ENCODE measurements around the gene MPC2. TPM values are rescaled to one million over a fixed set of nuclear protein-coding genes. Genes with fewer than 3 reads are reported as not detected.

The MPC2 gene
- total and polyA plus RNA-seq, 12 donors = 131 to 268 (median 222) TPM

DNA sequence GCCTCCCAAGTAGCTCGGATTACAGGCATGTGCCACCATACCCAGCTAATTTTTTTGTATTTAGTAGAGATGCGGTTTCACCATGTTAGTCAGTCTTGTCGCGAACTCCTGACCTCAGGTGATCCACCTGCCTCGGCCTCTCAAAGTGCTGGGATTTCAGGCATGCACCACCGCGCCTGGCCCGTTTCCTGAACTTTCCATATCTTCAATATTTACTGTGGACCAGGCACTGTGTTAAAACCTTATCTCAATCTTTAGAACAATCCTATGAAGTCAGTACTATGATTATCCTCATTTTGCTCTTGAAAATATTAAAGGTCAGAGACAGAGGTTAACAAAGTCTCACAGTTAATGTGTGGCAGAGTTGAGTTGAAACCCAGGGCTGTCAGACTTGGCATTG lies 21.3 kb downstream of the MPC2 start:
- Histone ChIP-seq H3K36me3 (peaks cover 0 to 58% (median 10%) of the 10 kb centered on the region in 9 donors), H3K27me3 (no peaks in the 10 kb centered on the region), H3K9me3 (no peaks in the 10 kb centered on the region), H3K4me3 (no peak overlapping the region), H3K4me1 (peaks cover 0 to 16% (median 6%) of the 10 kb centered on the region in 9 donors), H3K27ac (peak overlapping the region in 1 of 10 donors; percentile 49)
- TF ChIP-seq, protein P1, sequence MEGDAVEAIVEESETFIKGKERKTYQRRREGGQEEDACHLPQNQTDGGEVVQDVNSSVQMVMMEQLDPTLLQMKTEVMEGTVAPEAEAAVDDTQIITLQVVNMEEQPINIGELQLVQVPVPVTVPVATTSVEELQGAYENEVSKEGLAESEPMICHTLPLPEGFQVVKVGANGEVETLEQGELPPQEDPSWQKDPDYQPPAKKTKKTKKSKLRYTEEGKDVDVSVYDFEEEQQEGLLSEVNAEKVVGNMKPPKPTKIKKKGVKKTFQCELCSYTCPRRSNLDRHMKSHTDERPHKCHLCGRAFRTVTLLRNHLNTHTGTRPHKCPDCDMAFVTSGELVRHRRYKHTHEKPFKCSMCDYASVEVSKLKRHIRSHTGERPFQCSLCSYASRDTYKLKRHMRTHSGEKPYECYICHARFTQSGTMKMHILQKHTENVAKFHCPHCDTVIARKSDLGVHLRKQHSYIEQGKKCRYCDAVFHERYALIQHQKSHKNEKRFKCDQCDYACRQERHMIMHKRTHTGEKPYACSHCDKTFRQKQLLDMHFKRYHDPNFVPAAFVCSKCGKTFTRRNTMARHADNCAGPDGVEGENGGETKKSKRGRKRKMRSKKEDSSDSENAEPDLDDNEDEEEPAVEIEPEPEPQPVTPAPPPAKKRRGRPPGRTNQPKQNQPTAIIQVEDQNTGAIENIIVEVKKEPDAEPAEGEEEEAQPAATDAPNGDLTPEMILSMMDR (IDR thresholded peaks at IDR 0.05) = no peak
- intact Hi-C loops (cut with DNase I) = no loop called here
- DNase-seq (no peak), ATAC-seq (no peak)
- 95 to 97% methylated on average over 8 of the region's 8 CpGs for WGBS, 2 donors

DNA sequence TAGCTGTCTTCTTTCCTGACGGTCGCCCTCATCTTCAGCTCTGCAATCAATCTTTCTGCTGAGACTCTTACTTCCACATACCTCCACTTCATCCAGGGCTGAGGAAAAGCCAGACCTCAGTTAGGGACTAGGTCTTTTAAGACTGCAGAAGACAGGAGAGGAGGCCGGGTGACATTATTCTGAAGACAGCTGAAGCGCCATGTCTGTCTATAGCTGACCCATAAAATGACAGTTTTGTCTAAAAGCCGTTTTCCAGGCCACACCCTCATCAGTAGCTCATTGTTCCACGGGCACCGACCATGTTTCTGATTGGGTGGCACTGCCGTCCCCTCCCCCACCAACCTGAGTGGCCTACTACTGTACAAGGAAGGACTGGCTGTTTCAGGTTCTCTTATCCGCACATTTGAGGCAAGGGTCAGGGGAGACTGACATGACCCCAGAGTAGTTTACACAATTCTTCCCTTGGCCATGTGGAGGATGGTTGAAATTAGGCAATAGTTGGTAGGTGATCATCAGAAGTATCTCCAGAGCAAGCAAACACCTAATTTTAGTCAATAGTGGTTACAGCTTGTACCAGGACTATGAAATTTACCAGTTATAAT lies 22.9 kb downstream of the MPC2 start, which contains the start of gene ADCY10:
ADCY10 (minus strand) TSS at position 240 of the 602 bp plus-strand sequence. CDS start 8,994 bp downstream, outside the sequence.
- Histone ChIP-seq H3K27me3 (no peaks in the 10 kb centered on the region), H3K36me3 (peaks cover 0 to 46% (median 10%) of the 10 kb centered on the region in 9 donors), H3K4me3 (no peak within 1 kb of the TSS), H3K4me1 (peaks cover 0 to 20% (median 6%) of the 10 kb centered on the region in 9 donors), H3K9me3 (peaks cover 0 to 6% (median 0%) of the 10 kb centered on the region in 11 donors), H3K27ac (peak within 1 kb of the TSS in 1 of 10 donors; percentile 49)
- intact Hi-C loops (cut with DNase I) = no loop called here
- TF ChIP-seq, protein P1 (IDR thresholded peaks at IDR 0.05) = no peak
- DNase-seq = no peak
- ATAC-seq = peak in 3 of 8 donors; percentile 7 to 27 (median 10)
- 87 to 93% methylated on average over 9 of the region's 9 CpGs for WGBS, 2 donors

GRCh38 chr1:167912294-167912693 lies 24.6 kb downstream of the MPC2 start:
- Histone ChIP-seq H3K27me3 (no peaks in the 10 kb centered on the region), H3K4me1 (peaks cover 0 to 20% (median 6%) of the 10 kb centered on the region in 9 donors), H3K9me3 (peaks cover 0 to 6% (median 0%) of the 10 kb centered on the region in 11 donors), H3K27ac (no peak overlapping the region), H3K4me3 (no peak overlapping the region), H3K36me3 (peaks cover 0 to 32% (median 8%) of the 10 kb centered on the region in 9 donors)
- ATAC-seq = no peak
- no peak for DNase-seq
- TF ChIP-seq, protein P1 (IDR thresholded peaks at IDR 0.05) = no peak
- intact Hi-C loops (cut with DNase I) = no loop called here
- WGBS, 2 donors = 76 to 80% methylated on average over 7 of the region's 7 CpGs

GRCh38 chr1:167911413-167911812 lies 25.5 kb downstream of the MPC2 start:
- TF ChIP-seq, protein P1 (IDR thresholded peaks at IDR 0.05) = no peak
- DNase-seq = no peak
- Histone ChIP-seq H3K36me3 (peaks cover 0 to 23% (median 3%) of the 10 kb centered on the region in 9 donors), H3K4me3 (no peak overlapping the region), H3K27me3 (no peaks in the 10 kb centered on the region), H3K27ac (no peak overlapping the region), H3K4me1 (peaks cover 0 to 20% (median 6%) of the 10 kb centered on the region in 9 donors), H3K9me3 (peaks cover 0 to 6% (median 0%) of the 10 kb centered on the region in 11 donors)
- ATAC-seq = no peak
- 79 to 81% methylated on average over 8 of the region's 8 CpGs for WGBS, 2 donors
- intact Hi-C loops (cut with DNase I) = no loop called here
